Endothelial cell of umbilical vein (primary cell): ENCODE data around the gene GAK.

Experiments
- EZH2 ChIP-seq: IDR thresholded peaks from 2 replicates; pipeline ENCODE4 v1.6.1; 2012; ENCODE audit warnings: borderline replicate concordance, low read depth, mild to moderate bottlenecking, moderate library complexity, low read length, inconsistent platforms; ENCODE audit not compliant: severe bottlenecking
- GATA2 ChIP-seq: IDR thresholded peaks from 2 replicates; pipeline ENCODE4 v1.7.0; 2011; ENCODE audit warnings: low read depth, mild to moderate bottlenecking, moderate library complexity, mixed read lengths, low read length; ENCODE audit not compliant: insufficient read length, insufficient read depth
- MAX ChIP-seq: IDR thresholded peaks from 2 replicates; pipeline ENCODE4 v1.6.1; 2011; ENCODE audit not compliant: insufficient read depth, insufficient read length
- POLR2A ChIP-seq: IDR thresholded peaks from 2 replicates; pipeline ENCODE4 v1.6.1; 2012; ENCODE audit warnings: low read depth, mild to moderate bottlenecking, control low read depth, low read length
- POLR2AphosphoS5 ChIP-seq: IDR thresholded peaks from 2 replicates; pipeline ENCODE4 v1.6.1; 2012; ENCODE audit warnings: low read depth, mild to moderate bottlenecking, control low read depth, low read length, moderate library complexity; ENCODE audit not compliant: insufficient read depth
- TF ChIP-seq, protein P1 (sequence below), 2 donors: IDR thresholded peaks; 1 replicate in 1 of 2; 2 replicates in 1 of 2; pipeline ENCODE4 v1.5.1; 2011; ENCODE audit warnings: low read length in 2 of 2, mild to moderate bottlenecking in 2 of 2, moderate library complexity in 2 of 2, control low read depth in 1 of 2, inconsistent platforms in 1 of 2, low read depth in 1 of 2; ENCODE audit not compliant: insufficient read depth in 1 of 2; ENCODE audit errors: extremely low read depth in 1 of 2

GRCh38 chr4:951594-952468 is 19.7 kb upstream of the GAK start:
- TF ChIP-seq, protein P1, sequence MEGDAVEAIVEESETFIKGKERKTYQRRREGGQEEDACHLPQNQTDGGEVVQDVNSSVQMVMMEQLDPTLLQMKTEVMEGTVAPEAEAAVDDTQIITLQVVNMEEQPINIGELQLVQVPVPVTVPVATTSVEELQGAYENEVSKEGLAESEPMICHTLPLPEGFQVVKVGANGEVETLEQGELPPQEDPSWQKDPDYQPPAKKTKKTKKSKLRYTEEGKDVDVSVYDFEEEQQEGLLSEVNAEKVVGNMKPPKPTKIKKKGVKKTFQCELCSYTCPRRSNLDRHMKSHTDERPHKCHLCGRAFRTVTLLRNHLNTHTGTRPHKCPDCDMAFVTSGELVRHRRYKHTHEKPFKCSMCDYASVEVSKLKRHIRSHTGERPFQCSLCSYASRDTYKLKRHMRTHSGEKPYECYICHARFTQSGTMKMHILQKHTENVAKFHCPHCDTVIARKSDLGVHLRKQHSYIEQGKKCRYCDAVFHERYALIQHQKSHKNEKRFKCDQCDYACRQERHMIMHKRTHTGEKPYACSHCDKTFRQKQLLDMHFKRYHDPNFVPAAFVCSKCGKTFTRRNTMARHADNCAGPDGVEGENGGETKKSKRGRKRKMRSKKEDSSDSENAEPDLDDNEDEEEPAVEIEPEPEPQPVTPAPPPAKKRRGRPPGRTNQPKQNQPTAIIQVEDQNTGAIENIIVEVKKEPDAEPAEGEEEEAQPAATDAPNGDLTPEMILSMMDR (IDR thresholded peaks at IDR 0.05; ENCODE audit: extremely low read depth in 1 of 2, insufficient read depth in 1 of 2, low read depth in 1 of 2, low read length in 2 of 2): no peak
- TF ChIP-seq POLR2AphosphoS5 (no peak), EZH2 (no peak), MAX (no peak), POLR2A (no peak), GATA2 (no peak)
